ENCODE results near the gene HOXB5. TPM values are rescaled to one million over a fixed set of nuclear protein-coding genes. Genes with fewer than 3 reads are reported as not detected.

The HOXB5 gene
- total RNA-seq, 2 experiments from 2014 or later, result not detected

DNA sequence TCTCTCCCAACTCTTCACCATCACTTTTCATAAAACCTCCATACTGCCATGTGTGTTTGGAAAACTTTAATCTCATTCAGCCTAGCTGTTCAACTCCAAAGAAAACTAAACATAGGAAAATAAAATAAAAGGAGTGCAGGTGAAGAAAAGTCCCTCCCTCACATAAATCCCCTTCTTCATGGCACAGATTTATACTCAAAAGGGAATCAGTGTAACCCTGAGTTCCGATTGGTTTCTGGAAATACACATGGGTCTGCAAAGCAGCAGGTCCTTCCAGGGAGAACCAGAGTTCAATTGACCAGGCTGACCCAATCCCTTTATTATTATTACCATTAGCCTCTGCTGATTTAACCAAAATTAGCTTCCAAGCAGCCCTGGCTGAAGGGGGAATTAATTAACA, 39.8 kb downstream of the HOXB5 start:
- Mint-ChIP-seq H3K27ac (no peak overlapping the region), H3K4me3 (no peak overlapping the region), H3K4me1 (peaks cover 14% of the 10 kb centered on the region), H3K9me3 (no peaks in the 10 kb centered on the region), H3K36me3 (peaks cover 12% of the 10 kb centered on the region), H3K27me3 (peaks cover 17% of the 10 kb centered on the region)
- POLR2A ChIA-PET, result interaction anchor here (1.1 kb wide), 1 partner anchor 48 kb away, joined by 3 read pairs; no protein-coding TSS in a partner anchor
- ATAC-seq (ENCODE audit: low read depth) (no peak), DNase-seq (no peak)

DNA sequence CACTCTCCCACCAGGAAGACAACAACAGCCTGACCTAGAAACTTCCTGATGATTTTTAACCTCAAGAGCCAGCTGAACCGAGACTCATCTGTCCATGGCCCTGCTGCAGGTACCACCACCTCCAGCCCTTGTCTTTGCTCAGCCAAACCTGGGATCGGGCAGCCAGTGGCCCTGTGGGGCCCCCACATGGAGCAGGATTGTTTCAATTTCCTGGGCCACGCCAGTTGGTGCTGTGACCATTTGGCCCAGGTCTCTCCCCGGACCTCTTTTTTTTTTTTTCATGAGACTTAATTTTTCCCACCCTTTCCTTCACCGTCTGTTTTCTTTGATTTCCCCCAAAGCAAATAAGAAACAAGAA, 40.4 kb downstream of the HOXB5 start:
- Mint-ChIP-seq H3K4me3 (no peak overlapping the region), H3K9me3 (no peaks in the 10 kb centered on the region), H3K36me3 (peaks cover 12% of the 10 kb centered on the region), H3K27ac (no peak overlapping the region), H3K4me1 (peaks cover 18% of the 10 kb centered on the region), H3K27me3 (peaks cover 12% of the 10 kb centered on the region)
- POLR2A ChIA-PET, result no interaction called here
- DNase-seq, result no peak
- no peak for ATAC-seq (ENCODE audit: low read depth)

- Mint-ChIP-seq H3K27ac (no peak overlapping the region), H3K4me3 (no peak overlapping the region), H3K9me3 (no peaks in the 10 kb centered on the region), H3K27me3 (peaks cover 12% of the 10 kb centered on the region), H3K36me3 (peaks cover 12% of the 10 kb centered on the region), H3K4me1 (peaks cover 23% of the 10 kb centered on the region)
- DNase-seq, result no peak
- no peak for ATAC-seq (ENCODE audit: low read depth)
- POLR2A ChIA-PET, result no interaction called here
Measured at GRCh38 chr17:48552466-48553189, 41.0 kb downstream of the HOXB5 start.

DNA sequence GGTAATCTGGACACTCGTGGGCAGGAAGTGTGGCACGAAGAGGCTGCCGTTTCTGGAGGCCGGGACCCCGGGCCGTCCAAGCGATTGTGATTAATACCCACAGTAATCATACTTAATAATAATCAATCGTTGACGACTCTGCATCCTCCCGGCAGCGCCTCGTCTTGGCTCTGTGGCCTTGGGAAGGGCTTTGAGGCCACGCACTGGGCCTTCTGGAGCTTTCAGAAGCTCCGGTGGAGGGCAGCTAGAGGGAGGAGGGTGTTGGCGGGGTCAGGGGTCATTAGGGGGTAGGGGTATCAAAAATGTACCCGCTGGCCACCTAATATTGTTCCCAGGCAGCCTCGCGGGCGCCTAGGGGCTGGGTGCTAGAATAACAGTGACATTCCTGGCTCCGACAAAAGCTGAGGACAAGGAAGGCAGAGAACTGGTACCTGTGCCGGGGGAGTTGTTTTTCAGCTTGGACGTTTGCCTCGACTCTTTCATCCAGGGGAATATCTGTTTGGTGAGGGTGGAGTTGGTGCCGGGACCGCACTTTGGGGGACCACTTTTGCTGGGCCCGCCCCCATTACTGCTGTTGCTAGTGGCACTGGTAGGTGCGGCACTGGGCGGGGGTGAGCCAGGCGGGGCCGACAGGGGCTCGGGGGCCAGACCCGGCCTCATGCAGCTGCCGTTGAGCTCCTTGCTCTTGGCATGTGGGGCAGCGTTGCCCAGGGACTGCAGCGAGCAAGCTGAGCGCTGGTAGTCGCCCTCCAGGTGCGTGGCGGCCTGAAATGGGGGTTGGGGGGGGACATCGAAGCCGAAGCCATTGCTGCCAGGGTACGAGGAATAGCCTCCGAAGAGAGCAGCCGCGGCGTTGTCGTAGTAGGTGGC, 41.7 kb downstream of the HOXB5 start:
- Mint-ChIP-seq H3K4me1 (peaks cover 29% of the 10 kb centered on the region), H3K27ac (no peak overlapping the region), H3K27me3 (peaks cover 12% of the 10 kb centered on the region), H3K9me3 (no peaks in the 10 kb centered on the region), H3K36me3 (peaks cover 12% of the 10 kb centered on the region), H3K4me3 (no peak overlapping the region)
- POLR2A ChIA-PET, result no interaction called here
- DNase-seq (no peak), ATAC-seq (ENCODE audit: low read depth) (no peak)

DNA sequence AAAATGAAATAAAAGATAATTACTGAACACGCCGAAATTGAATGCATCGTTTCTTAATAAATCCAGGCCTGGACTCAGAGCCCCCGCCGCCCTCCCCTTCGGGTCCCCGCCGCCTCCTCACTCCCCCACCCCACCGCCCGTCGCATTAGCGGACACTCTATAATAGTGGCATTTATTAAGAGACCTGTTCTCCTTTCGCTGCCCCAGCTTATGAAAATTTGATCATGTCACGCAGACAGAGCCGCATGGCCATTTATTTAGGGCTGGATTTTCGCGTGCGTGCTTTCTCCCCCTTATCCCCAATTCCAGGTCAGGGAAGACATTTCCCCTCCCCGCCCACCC, 42.4 kb downstream of the HOXB5 start:
- Mint-ChIP-seq H3K36me3 (peaks cover 12% of the 10 kb centered on the region), H3K9me3 (no peaks in the 10 kb centered on the region), H3K27me3 (peaks cover 9% of the 10 kb centered on the region), H3K4me1 (peaks cover 31% of the 10 kb centered on the region), H3K4me3 (no peak overlapping the region), H3K27ac (no peak overlapping the region)
- DNase-seq, result no peak
- ATAC-seq (ENCODE audit: low read depth), result no peak
- POLR2A ChIA-PET, result no interaction called here

GRCh38 chr17:48550502-48551213, 42.9 kb downstream of the HOXB5 start:
- H3K27me3 Mint-ChIP-seq, result peaks cover 4% of the 10 kb centered on the region
- no peak for DNase-seq
- H3K9me3 Mint-ChIP-seq, result no peaks in the 10 kb centered on the region
- H3K4me1 Mint-ChIP-seq, result peaks cover 31% of the 10 kb centered on the region
- POLR2A ChIA-PET, result no interaction called here
- no peak overlapping the region for H3K4me3 Mint-ChIP-seq
- no peak overlapping the region for H3K27ac Mint-ChIP-seq
- peaks cover 12% of the 10 kb centered on the region for H3K36me3 Mint-ChIP-seq
- ATAC-seq (ENCODE audit: low read depth), result no peak

- ATAC-seq (ENCODE audit: low read depth), result no peak
- H3K27ac Mint-ChIP-seq, result no peak overlapping the region
- peaks cover 12% of the 10 kb centered on the region for H3K36me3 Mint-ChIP-seq
- no peak for DNase-seq
- POLR2A ChIA-PET, result no interaction called here
- H3K27me3 Mint-ChIP-seq, result peaks cover 4% of the 10 kb centered on the region
- no peak overlapping the region for H3K4me3 Mint-ChIP-seq
- peaks cover 32% of the 10 kb centered on the region for H3K4me1 Mint-ChIP-seq
- H3K9me3 Mint-ChIP-seq, result no peaks in the 10 kb centered on the region
Measured at GRCh38 chr17:48549914-48550501, 43.6 kb downstream of the HOXB5 start.

DNA sequence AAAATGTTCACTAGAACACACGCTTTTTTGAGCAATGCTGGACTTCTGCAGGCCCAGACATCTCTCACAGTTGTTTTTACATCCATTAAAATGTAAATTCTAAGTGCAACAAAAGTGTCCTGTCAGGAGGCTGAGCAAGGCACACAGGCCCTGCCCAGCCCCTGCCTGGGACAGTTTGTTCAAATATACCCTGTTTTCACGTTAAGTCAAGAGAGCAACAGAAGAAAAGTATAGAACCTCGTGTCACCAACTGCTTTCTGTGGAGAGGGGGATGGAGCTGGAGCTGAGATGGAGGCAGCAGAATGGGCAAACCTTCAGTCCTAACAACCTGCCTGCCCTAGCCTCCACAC, 44.3 kb downstream of the HOXB5 start:
- Mint-ChIP-seq H3K36me3 (peaks cover 12% of the 10 kb centered on the region), H3K9me3 (no peaks in the 10 kb centered on the region), H3K27ac (no peak overlapping the region), H3K4me1 (peaks cover 31% of the 10 kb centered on the region), H3K4me3 (no peak overlapping the region), H3K27me3 (peaks cover 2% of the 10 kb centered on the region)
- DNase-seq (no peak), ATAC-seq (ENCODE audit: low read depth) (no peak)
- POLR2A ChIA-PET, result no interaction called here

DNA sequence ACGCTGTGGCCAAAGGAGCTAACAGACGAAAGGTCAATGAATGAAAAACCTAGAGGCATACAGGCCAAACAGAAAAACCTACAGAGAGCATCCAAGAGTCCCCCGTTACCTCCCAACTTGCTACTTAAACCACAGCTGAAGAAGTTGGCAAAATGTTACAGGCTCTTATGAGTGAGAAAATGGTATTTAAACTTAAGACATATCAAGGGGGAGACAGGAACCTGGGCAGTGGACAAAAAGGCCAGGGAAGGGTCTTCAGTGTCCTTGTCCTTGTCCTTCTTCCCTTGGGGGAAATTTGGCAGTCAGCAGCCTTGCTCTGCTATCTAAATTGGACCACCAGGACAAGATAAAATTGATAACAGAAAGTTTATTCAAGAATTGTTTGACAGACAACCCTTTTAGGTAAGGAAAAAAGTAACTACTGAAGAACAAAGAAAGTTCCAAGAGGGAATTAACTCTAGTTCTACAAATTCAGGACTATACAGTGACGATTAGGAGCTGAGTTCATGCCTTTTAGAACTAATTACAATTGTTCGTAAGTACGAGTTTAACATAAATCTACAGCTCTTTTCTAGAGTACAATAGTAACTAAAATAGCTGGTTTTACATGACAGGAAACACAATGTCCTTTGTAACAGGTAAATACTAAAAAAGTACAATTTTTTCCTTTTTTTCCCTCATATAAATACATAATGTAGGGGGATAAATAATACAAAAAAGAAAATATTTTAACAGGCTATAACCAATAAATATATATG, 44.9 kb downstream of the HOXB5 start:
- Mint-ChIP-seq H3K9me3 (no peaks in the 10 kb centered on the region), H3K36me3 (peaks cover 13% of the 10 kb centered on the region), H3K27me3 (peaks cover 8% of the 10 kb centered on the region), H3K4me3 (peak overlapping the region; percentile 74), H3K27ac (peak overlapping the region; percentile 84), H3K4me1 (peaks cover 33% of the 10 kb centered on the region)
- POLR2A ChIA-PET, result no interaction called here
- DNase-seq (no peak), ATAC-seq (ENCODE audit: low read depth) (no peak)

DNA sequence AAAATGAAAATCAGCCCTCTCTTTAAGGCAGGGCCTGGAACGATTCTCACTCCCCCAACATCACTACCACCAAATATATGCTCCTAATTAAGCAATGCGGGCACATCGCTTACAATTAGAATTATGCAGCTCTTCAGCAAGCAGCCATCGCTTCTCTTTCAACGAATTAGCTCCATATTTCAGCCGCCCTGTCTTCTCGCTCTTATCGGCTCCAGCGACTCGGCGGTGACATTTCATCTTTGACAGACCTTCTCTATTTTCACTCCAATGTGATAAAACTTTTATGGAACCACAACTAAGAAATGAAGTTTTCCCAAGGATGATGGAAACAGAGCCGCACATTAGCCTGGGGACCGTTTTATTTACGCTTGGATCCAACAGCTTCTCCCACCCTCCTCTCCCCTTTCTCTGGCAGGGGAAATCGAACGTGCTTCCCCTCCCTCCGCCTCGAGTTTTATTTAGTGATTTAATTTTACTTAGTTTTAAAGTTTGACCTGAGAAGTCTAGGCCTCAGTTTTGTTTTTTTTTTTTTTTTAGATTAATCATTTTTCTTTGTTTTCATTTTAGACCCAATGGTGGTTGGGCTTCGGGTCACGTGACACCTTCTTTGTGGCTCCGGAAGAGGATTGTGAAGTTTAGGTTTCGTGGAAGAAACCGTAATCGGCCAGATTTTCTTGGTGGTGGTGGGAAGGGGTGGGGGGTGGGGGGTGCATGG, 45.6 kb downstream of the HOXB5 start:
- Mint-ChIP-seq H3K4me1 (peaks cover 34% of the 10 kb centered on the region), H3K4me3 (peak overlapping the region; percentile 74), H3K36me3 (peaks cover 12% of the 10 kb centered on the region), H3K27me3 (peaks cover 11% of the 10 kb centered on the region), H3K27ac (peak overlapping the region; percentile 84), H3K9me3 (no peaks in the 10 kb centered on the region)
- ATAC-seq (ENCODE audit: low read depth) (no peak), DNase-seq (peak; percentile 53)
- POLR2A ChIA-PET, result interaction anchor here (1.0 to 2.3 kb wide), 3 partner anchors 34 to 113 kb away, joined by 4 to 13 read pairs (median 5); no protein-coding TSS in a partner anchor

GRCh38 chr17:48546924-48547807, 46.4 kb downstream of the HOXB5 start:
- no peaks in the 10 kb centered on the region for H3K9me3 Mint-ChIP-seq
- peaks cover 39% of the 10 kb centered on the region for H3K4me1 Mint-ChIP-seq
- no peak for ATAC-seq (ENCODE audit: low read depth)
- peaks cover 15% of the 10 kb centered on the region for H3K36me3 Mint-ChIP-seq
- H3K27ac Mint-ChIP-seq, result peak overlapping the region; percentile 84
- POLR2A ChIA-PET, result interaction anchor here (1.0 to 2.3 kb wide), 7 partner anchors 23 to 112 kb away, joined by 3 to 13 read pairs (median 4); partner anchors contain the start of gene HOXB4
- DNase-seq, result no peak
- peak overlapping the region; percentile 74 for H3K4me3 Mint-ChIP-seq
- peaks cover 11% of the 10 kb centered on the region for H3K27me3 Mint-ChIP-seq
